Astrocyte (in vitro differentiated cells and primary cell): ENCODE measurements around the gene CHKA. TPM values are rescaled to one million over a fixed set of nuclear protein-coding genes. Genes with fewer than 3 reads are reported as not detected.

ENCODE experiments used
- DNase-seq: peaks from one replicate; pipeline ENCODE4 v3.0.0-alpha.2; 2010; ENCODE audit warnings: low read depth
- FAIRE-seq: peaks from 2 replicates; lab custom pipeline; 2011; peaks lifted over from hg19 to GRCh38; lab: Jason Lieb, UNC
- H2AFZ ChIP-seq: 2 replicates; pipeline ENCODE4 v1.6.0; 2012; ENCODE audit warnings: low read depth, low read length, inconsistent platforms
- H3K27ac ChIP-seq: 2 replicates; pipeline ENCODE4 v1.5.1; 2011; ENCODE audit warnings: low read depth, low read length, inconsistent platforms
- H3K27me3 ChIP-seq: 2 replicates; pipeline ENCODE4 v1.6.0; 2011; ENCODE audit warnings: low read length, inconsistent platforms; ENCODE audit not compliant: insufficient read depth
- H3K36me3 ChIP-seq: 2 replicates; pipeline ENCODE4 v1.5.1; 2011; ENCODE audit warnings: low read length, inconsistent platforms; ENCODE audit not compliant: insufficient read depth
- H3K4me1 ChIP-seq: 2 replicates; pipeline ENCODE4 v1.5.1; 2011; ENCODE audit warnings: low read length, inconsistent platforms; ENCODE audit not compliant: insufficient read depth
- H3K4me2 ChIP-seq: 2 replicates; pipeline ENCODE4 v1.6.0; 2012; ENCODE audit warnings: low read length, inconsistent platforms
- H3K4me3 ChIP-seq: 2 replicates; pipeline ENCODE4 v1.5.1; 2011; ENCODE audit warnings: low read depth, mild to moderate bottlenecking, low read length, inconsistent platforms; ENCODE audit not compliant: insufficient read depth
- H3K79me2 ChIP-seq: 2 replicates; pipeline ENCODE4 v1.6.0; 2012; ENCODE audit warnings: mild to moderate bottlenecking, low read length, inconsistent platforms; ENCODE audit not compliant: insufficient read depth
- H3K9ac ChIP-seq: 2 replicates; pipeline ENCODE4 v1.6.0; 2012; ENCODE audit warnings: mild to moderate bottlenecking, low read length, inconsistent platforms
- H3K9me3 ChIP-seq: 2 replicates; pipeline ENCODE4 v1.5.1; 2012; ENCODE audit warnings: low read depth, mild to moderate bottlenecking, low read length, inconsistent platforms; ENCODE audit not compliant: insufficient read depth
- H4K20me1 ChIP-seq: 2 replicates; pipeline ENCODE4 v1.6.0; 2012; ENCODE audit warnings: low read length, inconsistent platforms; ENCODE audit not compliant: insufficient read depth
- H3K27ac Mint-ChIP-seq: one replicate; pipeline ENCODE4 v1.8.0; 2021; ENCODE audit warnings: mild to moderate bottlenecking, mixed read lengths; ENCODE audit not compliant: unreplicated experiment
- H3K27me3 Mint-ChIP-seq: one replicate; pipeline ENCODE4 v1.8.0; 2021; ENCODE audit warnings: low read depth, mixed read lengths; ENCODE audit not compliant: unreplicated experiment
- H3K36me3 Mint-ChIP-seq: one replicate; pipeline ENCODE4 v1.8.0; 2021; ENCODE audit warnings: low read depth, mixed read lengths; ENCODE audit not compliant: unreplicated experiment
- H3K4me1 Mint-ChIP-seq: one replicate; pipeline ENCODE4 v1.8.0; 2021; ENCODE audit warnings: low read depth, mixed read lengths; ENCODE audit not compliant: unreplicated experiment
- H3K4me3 Mint-ChIP-seq: one replicate; pipeline ENCODE4 v1.8.0; 2021; ENCODE audit warnings: mild to moderate bottlenecking, moderate library complexity, mixed read lengths; ENCODE audit not compliant: unreplicated experiment
- H3K9me3 Mint-ChIP-seq: one replicate; pipeline ENCODE4 v1.8.0; 2021; ENCODE audit warnings: mild to moderate bottlenecking, mixed read lengths; ENCODE audit not compliant: unreplicated experiment
- CTCF ChIP-seq: IDR thresholded peaks from 2 replicates; pipeline ENCODE4 v1.5.1; 2011; ENCODE audit warnings: low read depth, mild to moderate bottlenecking, inconsistent platforms, low read length, moderate library complexity; ENCODE audit not compliant: insufficient read depth
- EZH2 ChIP-seq: IDR thresholded peaks from 2 replicates; pipeline ENCODE4 v1.6.1; 2012; ENCODE audit warnings: mild to moderate bottlenecking, low read length, inconsistent platforms; ENCODE audit not compliant: insufficient read depth
- total RNA-seq: library from RNA; stranded (reverse); gene quantifications from 2 replicates; pipeline ENCODE4 v1.2.1, GENCODE V29; 2021

The CHKA gene
- total RNA-seq, 1 donor from 2014 or later: 37.7 TPM

GRCh38 chr11:68053981-68054812 is 67.0 kb downstream of the CHKA start:
- TF ChIP-seq CTCF: no peak
- Histone ChIP-seq H3K9me3 (no peaks in the 10 kb centered on the region), H3K4me1 (peaks cover 7% of the 10 kb centered on the region), H2AFZ (no peak overlapping the region), H3K36me3 (no peaks in the 10 kb centered on the region), H3K4me3 (no peak overlapping the region), H3K4me2 (no peak overlapping the region), H3K79me2 (no peaks in the 10 kb centered on the region), H4K20me1 (peaks cover 23% of the 10 kb centered on the region), H3K27ac (no peak overlapping the region), H3K27me3 (no peaks in the 10 kb centered on the region), H3K9ac (no peak overlapping the region)
- FAIRE-seq: no peak
- Mint-ChIP-seq H3K9me3 (no peaks in the 10 kb centered on the region), H3K4me1 (peaks cover 8% of the 10 kb centered on the region), H3K4me3 (no peak overlapping the region), H3K36me3 (peaks cover 33% of the 10 kb centered on the region), H3K27me3 (no peaks in the 10 kb centered on the region), H3K27ac (no peak overlapping the region)
- DNase-seq: no peak

- H3K27ac ChIP-seq: no peak overlapping the region
- no peak overlapping the region for H3K27ac Mint-ChIP-seq
These were observed 68.1 kb downstream of the CHKA start for GRCh38 chr11:68053117-68053516.

More at GRCh38 chr11:68053117-68053516, 68.1 kb downstream of the CHKA start:
- TF ChIP-seq CTCF (no peak), EZH2 (no peak)
- H3K4me3 Mint-ChIP-seq: no peak overlapping the region
- DNase-seq (no peak), FAIRE-seq (no peak)
- H3K9me3 Mint-ChIP-seq: no peaks in the 10 kb centered on the region
- H3K27me3 Mint-ChIP-seq: no peaks in the 10 kb centered on the region
- Histone ChIP-seq H3K36me3 (no peaks in the 10 kb centered on the region), H3K4me2 (no peak overlapping the region), H3K9ac (no peak overlapping the region), H3K79me2 (no peaks in the 10 kb centered on the region), H3K27me3 (no peaks in the 10 kb centered on the region), H4K20me1 (peaks cover 29% of the 10 kb centered on the region), H3K4me3 (no peak overlapping the region), H2AFZ (no peak overlapping the region), H3K9me3 (no peaks in the 10 kb centered on the region), H3K4me1 (peaks cover 7% of the 10 kb centered on the region)
- H3K36me3 Mint-ChIP-seq: peaks cover 24% of the 10 kb centered on the region
- H3K4me1 Mint-ChIP-seq: peaks cover 8% of the 10 kb centered on the region
